A549 (cell line): ENCODE measurements around the gene GAK.

Experiments
- CEBPB ChIP-seq, 2 experiments: fragments of >200 bp in 1 of 2; sonication (Bioruptor Twin) in 1 of 2; formaldehyde crosslinking in 1 of 2; IDR thresholded peaks; 2 replicates each; pipeline ENCODE4 v1.6.1; 2012 to 2016
- FOSL2 ChIP-seq, 2 experiments: fragments of 450-650 bp in 1 of 2; fragments of >200 bp in 1 of 2; sonication (Bioruptor Twin) in 1 of 2; formaldehyde crosslinking; IDR thresholded peaks; 2 replicates each; pipeline versions ENCODE4 v1.5.0 to v1.6.1; 2016 to 2020; ENCODE audit warnings: mild to moderate bottlenecking in 1 of 2, moderate library complexity in 1 of 2
- HDAC2 ChIP-seq: fragments of 200-600 bp; sonication (generic); IDR thresholded peaks from 2 replicates; pipeline ENCODE4 v1.6.1; 2016
- MAZ ChIP-seq: fragments of 150-350 bp; IDR thresholded peaks from 2 replicates; pipeline ENCODE4 v1.6.1; 2014; ENCODE audit warnings: antibody characterized with exemption, low read depth, low read length, borderline replicate concordance
- POLR2A ChIP-seq: IDR thresholded peaks from 2 replicates; pipeline ENCODE4 v1.6.1; 2012; ENCODE audit warnings: mild to moderate bottlenecking, low read length
- USF2 ChIP-seq: fragments of 450-650 bp; IDR thresholded peaks from 2 replicates; pipeline ENCODE4 v1.6.1; 2014; ENCODE audit warnings: antibody characterized with exemption
- TF ChIP-seq, protein P1 (sequence below): fragments of >200 bp; sonication (Bioruptor Twin); formaldehyde crosslinking; IDR thresholded peaks from 3 replicates; pipeline ENCODE4 v1.5.1; 2016

DNA sequence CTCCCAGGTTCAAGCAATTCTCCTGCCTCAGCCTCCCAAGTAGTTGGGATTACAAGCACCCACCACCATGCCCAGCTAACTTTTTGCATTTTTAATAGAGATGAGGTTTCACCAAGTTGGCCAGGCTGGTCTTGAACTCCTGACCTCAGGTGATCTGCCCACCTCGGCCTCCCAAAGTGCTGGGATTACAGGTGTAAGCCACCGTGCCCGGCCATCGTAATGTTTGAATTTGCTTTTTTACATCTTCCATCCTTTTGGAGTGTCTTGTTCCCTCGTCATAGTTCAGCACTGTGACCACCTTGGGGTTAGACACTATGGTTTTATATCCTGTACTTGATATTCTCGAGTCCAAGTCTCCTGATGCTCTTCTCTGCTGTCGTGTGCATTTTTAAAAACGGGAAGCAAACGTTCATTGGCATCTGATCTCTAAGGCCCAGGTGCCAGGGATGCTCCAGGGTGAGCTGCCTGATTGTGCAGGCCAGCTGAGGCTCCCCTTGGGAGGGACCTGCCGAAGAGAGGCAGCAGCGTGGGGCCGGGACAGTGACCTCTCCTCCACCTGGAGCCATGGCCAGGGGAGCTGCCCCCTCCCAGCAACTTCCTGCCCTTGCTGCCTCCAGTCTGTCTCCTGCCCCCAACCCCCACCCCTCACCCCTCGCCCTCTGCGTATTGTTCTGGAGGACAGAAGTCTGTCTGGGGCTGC, 24.6 kb upstream of the GAK start:
- no peak for TF ChIP-seq FOSL2 (IDR thresholded peaks at IDR 0.05)
- no peak for TF ChIP-seq FOSL2 (CRISPR knock-in tag; IDR thresholded peaks at IDR 0.05)
- TF ChIP-seq MAZ: no peak
- TF ChIP-seq USF2: no peak
- TF ChIP-seq, protein P1, sequence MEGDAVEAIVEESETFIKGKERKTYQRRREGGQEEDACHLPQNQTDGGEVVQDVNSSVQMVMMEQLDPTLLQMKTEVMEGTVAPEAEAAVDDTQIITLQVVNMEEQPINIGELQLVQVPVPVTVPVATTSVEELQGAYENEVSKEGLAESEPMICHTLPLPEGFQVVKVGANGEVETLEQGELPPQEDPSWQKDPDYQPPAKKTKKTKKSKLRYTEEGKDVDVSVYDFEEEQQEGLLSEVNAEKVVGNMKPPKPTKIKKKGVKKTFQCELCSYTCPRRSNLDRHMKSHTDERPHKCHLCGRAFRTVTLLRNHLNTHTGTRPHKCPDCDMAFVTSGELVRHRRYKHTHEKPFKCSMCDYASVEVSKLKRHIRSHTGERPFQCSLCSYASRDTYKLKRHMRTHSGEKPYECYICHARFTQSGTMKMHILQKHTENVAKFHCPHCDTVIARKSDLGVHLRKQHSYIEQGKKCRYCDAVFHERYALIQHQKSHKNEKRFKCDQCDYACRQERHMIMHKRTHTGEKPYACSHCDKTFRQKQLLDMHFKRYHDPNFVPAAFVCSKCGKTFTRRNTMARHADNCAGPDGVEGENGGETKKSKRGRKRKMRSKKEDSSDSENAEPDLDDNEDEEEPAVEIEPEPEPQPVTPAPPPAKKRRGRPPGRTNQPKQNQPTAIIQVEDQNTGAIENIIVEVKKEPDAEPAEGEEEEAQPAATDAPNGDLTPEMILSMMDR: no peak
- TF ChIP-seq POLR2A: no peak
- TF ChIP-seq HDAC2: no peak
- TF ChIP-seq CEBPB (IDR thresholded peaks at IDR 0.05): no peak
